Tongue (tissue), 2 donors: ENCODE data around the gene XPO6. TPM values are rescaled to one million over a fixed set of nuclear protein-coding genes. Genes with fewer than 3 reads are reported as not detected.
A peak's percentile ranks its signal among the peaks of the same experiment; 100 is the strongest.

Experiments used
- DNase-seq: peaks from one replicate; pipeline ENCODE4 v3.0.0-alpha.2; 2015
- total RNA-seq: library from RNA; depleted of rRNA; stranded (reverse); fragments of >200 nt; gene quantifications from one replicate; pipeline ENCODE4 v1.2.3, GENCODE V29; 2014

Gene XPO6
- total RNA-seq, 1 donor from 2014 or later, result 62.5 TPM

GRCh38 chr16:28182801-28183200 lies 29.0 kb downstream of the XPO6 start:
- DNase-seq, result no peak

GRCh38 chr16:28182183-28182582 lies 29.6 kb downstream of the XPO6 start:
- no peak for DNase-seq

GRCh38 chr16:28181515-28181914 lies 30.2 kb downstream of the XPO6 start:
- DNase-seq, result peak; percentile 33

GRCh38 chr16:28180655-28181460 lies 30.9 kb downstream of the XPO6 start:
- DNase-seq, result no peak

GRCh38 chr16:28179354-28179753 lies 32.4 kb downstream of the XPO6 start:
- no peak for DNase-seq

GRCh38 chr16:28175715-28176114 lies 36.0 kb downstream of the XPO6 start:
- no peak for DNase-seq

- DNase-seq, result no peak
These were observed 39.4 kb downstream of the XPO6 start for GRCh38 chr16:28172336-28172735.

- DNase-seq, result no peak
These were observed 39.9 kb downstream of the XPO6 start for GRCh38 chr16:28171816-28172215.

GRCh38 chr16:28168991-28169554 lies 42.7 kb downstream of the XPO6 start:
- no peak for DNase-seq

- no peak for DNase-seq
These were observed 44.0 kb downstream of the XPO6 start for GRCh38 chr16:28167730-28168129.

- DNase-seq, result no peak
These were observed 44.5 kb downstream of the XPO6 start for GRCh38 chr16:28167221-28167620.

- no peak for DNase-seq
These were observed 45.2 kb downstream of the XPO6 start for GRCh38 chr16:28166394-28167208.

GRCh38 chr16:28165598-28165997 lies 46.2 kb downstream of the XPO6 start:
- no peak for DNase-seq

- DNase-seq, result peak; percentile 25
These were observed 47.6 kb downstream of the XPO6 start for GRCh38 chr16:28164140-28164539.

- DNase-seq, result no peak
These were observed 48.1 kb downstream of the XPO6 start for GRCh38 chr16:28163699-28164098.

- no peak for DNase-seq
These were observed 49.4 kb downstream of the XPO6 start for GRCh38 chr16:28162326-28162877.

- no peak for DNase-seq
These were observed 50.1 kb downstream of the XPO6 start for GRCh38 chr16:28161626-28162025.

- DNase-seq, result no peak
These were observed 53.6 kb downstream of the XPO6 start for GRCh38 chr16:28158136-28158535.

- no peak for DNase-seq
These were observed 55.6 kb downstream of the XPO6 start for GRCh38 chr16:28156056-28156680.

- no peak for DNase-seq
These were observed 56.5 kb downstream of the XPO6 start for GRCh38 chr16:28155293-28155692.

- no peak for DNase-seq
These were observed 60.6 kb downstream of the XPO6 start for GRCh38 chr16:28151180-28151579.
